PFSK-1 (cell line): ENCODE measurements around the gene CUX1.

Experiments
- POLR2AphosphoS5 ChIP-seq: IDR thresholded peaks from 2 replicates; pipeline ENCODE4 v1.6.1; 2012; ENCODE audit warnings: low read depth, mild to moderate bottlenecking, control low read depth, low read length, moderate library complexity
- REST ChIP-seq, 2 experiments: IDR thresholded peaks; 2 replicates each; pipeline versions ENCODE4 v1.6.1 to v1.8.0; 2011 to 2012; ENCODE audit warnings: low read depth in 2 of 2, low read length in 2 of 2, control low read depth in 1 of 2, inconsistent platforms in 1 of 2, mild to moderate bottlenecking in 1 of 2, moderate library complexity in 1 of 2; ENCODE audit not compliant: insufficient read depth in 1 of 2

DNA sequence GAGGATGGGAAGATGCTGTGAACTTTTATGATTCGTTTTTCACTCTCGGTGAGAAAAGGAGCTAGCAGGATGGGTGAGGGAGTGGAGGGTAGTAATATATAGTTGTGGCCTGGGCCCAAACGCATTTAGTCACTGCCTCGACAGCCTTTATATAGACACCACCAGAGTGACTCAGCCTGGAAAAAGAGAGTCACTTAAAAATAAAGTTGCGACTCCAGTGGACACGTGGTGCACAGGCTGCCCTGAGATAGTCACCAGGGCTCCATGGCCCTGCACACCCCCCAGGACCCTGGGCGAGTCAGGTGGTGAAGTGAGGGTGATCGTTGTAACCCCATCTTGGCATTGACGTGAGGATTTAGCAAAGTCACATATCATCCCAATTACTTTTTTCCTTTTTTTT lies 106.7 kb downstream of the CUX1 start:
- no peak for TF ChIP-seq REST (IDR thresholded peaks at IDR 0.05; ENCODE audit: insufficient read depth in 1 of 2, low read depth in 2 of 2, low read length in 2 of 2)
- TF ChIP-seq POLR2AphosphoS5 = no peak
